ENCODE results near the gene PEX5L. TPM values are rescaled to one million over a fixed set of nuclear protein-coding genes. Genes with fewer than 3 reads are reported as not detected.

PEX5L gene
- total RNA-seq, 2 experiments from 2014 or later, result not detected

DNA sequence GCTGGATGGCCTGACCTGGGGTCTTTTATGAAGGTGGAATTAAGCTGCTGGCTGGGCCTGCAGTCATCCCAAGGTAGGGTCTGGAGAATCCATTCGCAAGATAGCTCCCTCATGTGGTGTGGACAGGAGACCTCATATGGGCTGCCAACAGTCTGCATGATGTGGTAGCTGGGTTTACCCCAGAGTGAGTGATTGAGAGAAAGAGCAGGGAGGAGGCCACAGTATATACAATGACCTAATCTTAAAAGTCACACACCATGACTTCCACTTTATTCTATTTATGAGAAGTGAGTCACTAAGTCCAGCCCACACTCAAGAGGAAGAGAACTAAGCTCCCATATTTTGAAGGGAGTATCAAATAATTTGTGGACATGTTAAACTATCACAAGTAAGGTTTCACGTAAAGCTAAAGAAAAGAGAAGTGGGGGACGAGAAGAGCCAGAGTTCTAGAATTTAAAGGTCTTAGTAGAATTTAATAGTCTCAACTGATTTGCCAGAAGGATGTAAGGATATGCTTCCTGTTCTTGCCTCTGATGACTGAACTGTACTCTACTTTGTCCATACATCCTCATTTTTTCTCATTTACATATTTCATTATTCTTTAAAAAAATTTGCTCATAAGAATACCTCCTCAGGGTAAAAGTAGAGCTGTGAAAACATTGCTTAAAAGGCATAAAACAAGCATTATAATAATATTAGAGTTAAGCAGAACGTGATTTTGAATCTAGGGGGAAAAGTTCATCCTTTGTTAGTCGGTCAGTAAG lies 184.4 kb downstream of the PEX5L start:
- no peaks in the 10 kb centered on the region for H3K9me3 ChIP-seq (ENCODE audit: control insufficient read depth in 1 of 2, insufficient read depth in 1 of 2, low read length in 2 of 2)
- CTCF ChIA-PET, result no interaction called here

DNA sequence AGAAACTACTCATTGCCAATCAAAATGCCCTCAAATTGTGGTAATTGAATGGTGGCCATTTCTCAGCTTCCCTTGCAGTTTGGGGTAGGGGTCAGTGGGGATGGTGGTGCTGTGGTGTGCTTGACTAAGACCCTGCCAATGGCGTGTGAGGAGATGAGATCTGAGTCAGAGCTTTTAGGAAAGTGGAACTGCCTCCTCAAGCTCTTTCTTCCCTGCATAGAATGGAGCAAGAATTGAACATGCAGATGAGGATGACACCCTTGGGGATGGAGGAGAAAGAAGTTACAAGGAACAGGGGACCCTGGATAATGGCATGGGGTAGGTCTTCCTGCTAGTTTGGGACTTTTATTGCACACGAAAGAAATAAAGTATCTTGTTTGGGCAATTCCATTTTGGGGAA lies 188.0 kb downstream of the PEX5L start:
- H3K36me3 Mint-ChIP-seq (ENCODE audit: low read depth), result no peaks in the 10 kb centered on the region
- no peaks in the 10 kb centered on the region for H3K27me3 ChIP-seq (ENCODE audit: control insufficient read depth in 1 of 2, insufficient read depth in 2 of 2, low read length in 2 of 2)
- intact Hi-C loops (cut with DNase I, micrococcal nuclease), result no loop called here
- no peak overlapping the region for H3K4me3 ChIP-seq (ENCODE audit: low read length)
- H3K4me1 Mint-ChIP-seq (ENCODE audit: low read depth), result no peaks in the 10 kb centered on the region
- H3K4me1 ChIP-seq (ENCODE audit: insufficient read depth, low read length), result no peaks in the 10 kb centered on the region
- CTCF ChIA-PET, result no interaction called here
- no peaks in the 10 kb centered on the region for H3K36me3 ChIP-seq (ENCODE audit: insufficient read depth, low read length)
- no peaks in the 10 kb centered on the region for H3K9me3 ChIP-seq (ENCODE audit: control insufficient read depth in 1 of 2, insufficient read depth in 1 of 2, low read length in 2 of 2)
- DNase-seq, result no peak
- H3K27ac Mint-ChIP-seq, result no peak overlapping the region
- H3K4me3 Mint-ChIP-seq, result no peak overlapping the region
- H3K27me3 Mint-ChIP-seq, result no peaks in the 10 kb centered on the region
- no peak for ATAC-seq (ENCODE audit: poor library complexity)
- H3K27ac ChIP-seq (ENCODE audit: low read depth in 1 of 2, low read length in 2 of 2), result no peak overlapping the region
- TF ChIP-seq, protein P1, sequence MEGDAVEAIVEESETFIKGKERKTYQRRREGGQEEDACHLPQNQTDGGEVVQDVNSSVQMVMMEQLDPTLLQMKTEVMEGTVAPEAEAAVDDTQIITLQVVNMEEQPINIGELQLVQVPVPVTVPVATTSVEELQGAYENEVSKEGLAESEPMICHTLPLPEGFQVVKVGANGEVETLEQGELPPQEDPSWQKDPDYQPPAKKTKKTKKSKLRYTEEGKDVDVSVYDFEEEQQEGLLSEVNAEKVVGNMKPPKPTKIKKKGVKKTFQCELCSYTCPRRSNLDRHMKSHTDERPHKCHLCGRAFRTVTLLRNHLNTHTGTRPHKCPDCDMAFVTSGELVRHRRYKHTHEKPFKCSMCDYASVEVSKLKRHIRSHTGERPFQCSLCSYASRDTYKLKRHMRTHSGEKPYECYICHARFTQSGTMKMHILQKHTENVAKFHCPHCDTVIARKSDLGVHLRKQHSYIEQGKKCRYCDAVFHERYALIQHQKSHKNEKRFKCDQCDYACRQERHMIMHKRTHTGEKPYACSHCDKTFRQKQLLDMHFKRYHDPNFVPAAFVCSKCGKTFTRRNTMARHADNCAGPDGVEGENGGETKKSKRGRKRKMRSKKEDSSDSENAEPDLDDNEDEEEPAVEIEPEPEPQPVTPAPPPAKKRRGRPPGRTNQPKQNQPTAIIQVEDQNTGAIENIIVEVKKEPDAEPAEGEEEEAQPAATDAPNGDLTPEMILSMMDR (IDR thresholded peaks at IDR 0.05), result no peak
- POLR2A ChIA-PET, result no interaction called here
- no peaks in the 10 kb centered on the region for H3K9me3 Mint-ChIP-seq

More for the DNA sequence above, 184.4 kb downstream of the PEX5L start:
- Histone ChIP-seq H3K4me3 (ENCODE audit: low read length) (no peak overlapping the region), H3K27me3 (ENCODE audit: control insufficient read depth in 1 of 2, insufficient read depth in 2 of 2, low read length in 2 of 2) (no peaks in the 10 kb centered on the region), H3K36me3 (ENCODE audit: insufficient read depth, low read length) (no peaks in the 10 kb centered on the region), H3K4me1 (ENCODE audit: insufficient read depth, low read length) (no peaks in the 10 kb centered on the region), H3K27ac (ENCODE audit: low read depth in 1 of 2, low read length in 2 of 2) (no peak overlapping the region)
- DNase-seq (peak in 2 of 14 experiments; percentile 12 to 22), ATAC-seq (ENCODE audit: poor library complexity) (no peak)
- POLR2A ChIA-PET, result no interaction called here
- Mint-ChIP-seq H3K4me3 (no peak overlapping the region), H3K27ac (no peak overlapping the region), H3K27me3 (no peaks in the 10 kb centered on the region), H3K4me1 (ENCODE audit: low read depth) (no peaks in the 10 kb centered on the region), H3K9me3 (no peaks in the 10 kb centered on the region), H3K36me3 (ENCODE audit: low read depth) (no peaks in the 10 kb centered on the region)
- intact Hi-C loops (cut with DNase I, micrococcal nuclease), result no loop called here
- TF ChIP-seq, protein P1 (IDR thresholded peaks at IDR 0.05), result no peak

DNA sequence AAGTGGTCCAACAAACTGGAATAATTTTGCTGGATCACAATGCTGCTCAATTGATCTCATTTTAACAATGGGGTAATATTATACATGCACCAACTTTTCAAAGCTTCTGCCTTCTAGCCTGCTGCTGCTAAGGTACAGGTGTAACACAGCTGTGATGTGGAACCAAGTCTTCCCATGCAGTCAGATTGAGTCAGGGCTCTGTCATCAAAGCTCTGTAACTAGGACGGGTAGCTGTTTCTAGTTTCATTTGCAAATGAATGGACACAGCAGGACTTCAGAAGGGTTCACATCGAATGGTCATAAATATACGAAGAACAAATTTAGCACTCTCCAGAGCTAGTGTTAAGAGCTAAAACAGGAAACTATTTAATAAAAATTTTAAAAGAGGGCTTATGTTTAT lies 194.7 kb downstream of the PEX5L start:
- Mint-ChIP-seq H3K27me3 (peaks cover 5% of the 10 kb centered on the region), H3K27ac (no peak overlapping the region), H3K4me1 (ENCODE audit: low read depth) (no peaks in the 10 kb centered on the region), H3K36me3 (ENCODE audit: low read depth) (no peaks in the 10 kb centered on the region), H3K9me3 (no peaks in the 10 kb centered on the region), H3K4me3 (no peak overlapping the region)
- TF ChIP-seq, protein P1 (IDR thresholded peaks at IDR 0.05), result no peak
- ChIA-PET POLR2A (no interaction called here), CTCF (no interaction called here)
- no peaks in the 10 kb centered on the region for H3K27me3 ChIP-seq (ENCODE audit: control insufficient read depth in 1 of 2, insufficient read depth in 2 of 2, low read length in 2 of 2)
- ATAC-seq (ENCODE audit: poor library complexity) (no peak), DNase-seq (no peak)
- no peak overlapping the region for H3K27ac ChIP-seq (ENCODE audit: low read depth in 1 of 2, low read length in 2 of 2)
- H3K4me1 ChIP-seq (ENCODE audit: insufficient read depth, low read length), result no peaks in the 10 kb centered on the region
- H3K36me3 ChIP-seq (ENCODE audit: insufficient read depth, low read length), result no peaks in the 10 kb centered on the region
- no peaks in the 10 kb centered on the region for H3K9me3 ChIP-seq (ENCODE audit: control insufficient read depth in 1 of 2, insufficient read depth in 1 of 2, low read length in 2 of 2)
- intact Hi-C loops (cut with DNase I, micrococcal nuclease), result no loop called here
- H3K4me3 ChIP-seq (ENCODE audit: low read length), result no peak overlapping the region

Data from CD4-positive, alpha-beta T cell (primary cell).